Measurements from ENCODE around the gene TTL. TPM values are rescaled to one million over a fixed set of nuclear protein-coding genes. Genes with fewer than 3 reads are reported as not detected.

Gene TTL
- total and polyA plus RNA-seq, 7 donors = 3.6 to 29.6 (median 16.5) TPM

DNA sequence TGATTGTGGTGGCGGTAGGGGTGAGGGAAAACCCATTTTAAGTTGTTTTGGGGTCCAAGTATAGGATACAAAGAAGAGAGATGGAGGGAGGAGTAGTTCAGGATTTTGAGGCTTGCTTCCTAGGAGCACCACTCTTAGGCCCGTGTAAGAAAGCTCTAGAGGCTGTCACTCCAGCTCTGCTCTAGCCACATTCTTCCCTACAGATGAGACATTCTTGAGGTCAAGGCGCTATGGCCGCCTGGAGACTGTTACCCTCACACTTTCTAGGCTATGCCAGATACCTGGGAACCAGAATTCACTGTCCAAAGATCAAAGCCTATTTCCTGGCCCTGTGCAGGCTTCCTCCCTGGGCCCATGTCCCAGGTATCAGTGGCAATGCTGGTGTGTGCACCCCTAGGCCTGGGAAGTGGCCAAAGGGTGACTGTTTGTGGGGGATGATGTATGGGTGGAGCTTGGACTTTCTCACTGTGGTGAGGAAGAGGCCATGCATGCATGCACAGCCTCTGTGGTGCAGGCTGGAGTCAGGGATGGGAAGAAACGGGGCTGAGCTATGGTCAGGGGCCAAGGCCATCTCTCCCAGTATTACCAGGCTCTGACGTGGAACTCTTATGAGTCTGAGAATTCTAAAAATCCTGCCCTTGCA is 7.0 kb upstream of the TTL start:
- Histone ChIP-seq H3K27ac (no peak overlapping the region), H3K36me3 (no peaks in the 10 kb centered on the region), H3K9me3 (no peaks in the 10 kb centered on the region), H3K4me1 (no peaks in the 10 kb centered on the region), H3K27me3 (no peaks in the 10 kb centered on the region), H3K4me3 (no peak overlapping the region)
- intact Hi-C loops (cut with DNase I) = no loop called here
- TF ChIP-seq EP300 (IDR thresholded peaks at IDR 0.05) (no peak), POLR2A (IDR thresholded peaks at IDR 0.05) (no peak), POLR2AphosphoS5 (IDR thresholded peaks at IDR 0.05) (no peak)
- TF ChIP-seq, protein P1, sequence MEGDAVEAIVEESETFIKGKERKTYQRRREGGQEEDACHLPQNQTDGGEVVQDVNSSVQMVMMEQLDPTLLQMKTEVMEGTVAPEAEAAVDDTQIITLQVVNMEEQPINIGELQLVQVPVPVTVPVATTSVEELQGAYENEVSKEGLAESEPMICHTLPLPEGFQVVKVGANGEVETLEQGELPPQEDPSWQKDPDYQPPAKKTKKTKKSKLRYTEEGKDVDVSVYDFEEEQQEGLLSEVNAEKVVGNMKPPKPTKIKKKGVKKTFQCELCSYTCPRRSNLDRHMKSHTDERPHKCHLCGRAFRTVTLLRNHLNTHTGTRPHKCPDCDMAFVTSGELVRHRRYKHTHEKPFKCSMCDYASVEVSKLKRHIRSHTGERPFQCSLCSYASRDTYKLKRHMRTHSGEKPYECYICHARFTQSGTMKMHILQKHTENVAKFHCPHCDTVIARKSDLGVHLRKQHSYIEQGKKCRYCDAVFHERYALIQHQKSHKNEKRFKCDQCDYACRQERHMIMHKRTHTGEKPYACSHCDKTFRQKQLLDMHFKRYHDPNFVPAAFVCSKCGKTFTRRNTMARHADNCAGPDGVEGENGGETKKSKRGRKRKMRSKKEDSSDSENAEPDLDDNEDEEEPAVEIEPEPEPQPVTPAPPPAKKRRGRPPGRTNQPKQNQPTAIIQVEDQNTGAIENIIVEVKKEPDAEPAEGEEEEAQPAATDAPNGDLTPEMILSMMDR (IDR thresholded peaks at IDR 0.05) = no peak
- WGBS, 2 donors = 78 to 85% methylated on average over 6 of the region's 6 CpGs
- no peak for DNase-seq

DNA sequence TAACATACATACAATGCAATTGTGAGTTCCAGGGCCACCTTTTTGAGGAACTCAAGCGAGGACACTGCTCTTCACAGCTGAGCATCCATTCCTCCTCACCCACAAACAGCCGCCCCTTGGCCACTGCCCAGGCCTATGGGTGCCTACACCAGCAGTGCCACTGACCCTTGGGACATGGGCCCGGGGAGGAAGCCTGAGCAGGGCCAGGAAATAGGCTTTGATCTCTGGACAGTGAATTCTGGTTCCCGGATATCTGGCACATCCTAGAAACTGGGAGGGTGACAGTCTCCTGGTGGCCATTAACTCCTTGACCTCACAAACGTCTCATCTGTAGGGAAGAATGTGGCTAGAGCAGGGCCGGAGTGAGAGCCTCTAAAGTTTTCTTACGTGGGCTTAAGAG is 5.5 kb upstream of the TTL start:
- TF ChIP-seq POLR2AphosphoS5 (IDR thresholded peaks at IDR 0.05) (no peak), EP300 (IDR thresholded peaks at IDR 0.05) (no peak), POLR2A (IDR thresholded peaks at IDR 0.05) (no peak)
- TF ChIP-seq, protein P1 (IDR thresholded peaks at IDR 0.05) = no peak
- no peaks in the 10 kb centered on the region for H3K27me3 ChIP-seq
- DNase-seq = no peak
- no peak overlapping the region for H3K4me3 ChIP-seq
- peaks cover 0 to 9% (median 6%) of the 10 kb centered on the region in 4 donors for H3K4me1 ChIP-seq
- H3K27ac ChIP-seq = no peak overlapping the region
- no peaks in the 10 kb centered on the region for H3K9me3 ChIP-seq
- H3K36me3 ChIP-seq = no peaks in the 10 kb centered on the region
- 85 to 86% methylated on average over 7 of the region's 7 CpGs for WGBS, 2 donors
- intact Hi-C loops (cut with DNase I) = no loop called here

DNA sequence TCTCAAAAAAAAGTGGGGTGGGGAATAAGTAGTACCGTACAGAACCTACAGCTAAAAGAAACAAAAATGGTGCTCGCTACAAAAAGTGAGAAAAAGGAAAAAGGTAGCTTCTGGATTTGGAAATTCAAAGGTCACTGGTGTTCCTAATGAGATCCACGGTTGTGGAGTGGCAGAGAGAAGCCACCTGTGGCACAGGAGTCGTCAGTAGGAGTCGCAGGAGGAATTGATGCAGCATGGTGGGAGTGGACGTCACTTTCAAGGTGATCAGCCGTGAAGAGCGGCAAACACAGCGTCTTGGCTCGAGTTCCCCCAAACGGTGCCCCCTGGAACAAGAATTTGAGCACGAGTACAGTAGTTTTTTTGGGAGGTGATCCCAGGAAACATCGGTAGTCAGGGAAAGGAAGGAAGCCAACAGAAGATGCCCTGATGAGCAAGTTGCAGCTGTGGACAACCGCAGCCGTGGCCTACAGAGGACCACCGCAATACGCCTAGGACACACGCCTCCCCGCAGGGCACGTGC is 1.4 kb upstream of the TTL start:
- intact Hi-C loops (cut with DNase I) = loop anchor here (5.0 kb wide), 1 partner anchor 423 kb away; the partner anchor contains the start of gene TMEM87B
- peak overlapping the region; percentile 60 to 77 (median 72) for H3K4me3 ChIP-seq

DNA sequence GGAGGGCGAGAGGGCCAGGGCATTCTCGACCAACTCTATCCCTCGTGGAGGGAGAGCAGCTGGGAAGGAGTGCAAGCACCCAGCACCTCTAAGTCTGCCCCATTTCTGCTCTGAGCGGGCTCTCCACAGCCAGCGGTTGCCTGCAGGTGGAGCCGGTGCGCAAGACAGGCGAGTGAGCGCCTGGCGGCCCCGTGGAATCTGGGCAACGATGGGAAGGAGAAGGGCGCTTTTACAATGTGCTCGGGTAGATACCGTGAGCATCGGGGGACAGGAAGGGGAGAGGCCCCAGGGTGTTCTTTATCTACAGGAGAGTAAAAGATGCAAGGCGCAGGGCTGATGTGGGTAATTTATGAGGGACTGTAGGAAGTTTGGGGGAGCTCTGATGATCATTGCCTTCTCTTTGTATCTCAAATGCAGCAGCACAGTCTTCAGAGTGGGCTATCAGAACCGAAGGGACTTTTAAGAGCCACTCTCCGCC is 867 bp upstream of the TTL start:
- Histone ChIP-seq H3K36me3 (no peaks in the 10 kb centered on the region), H3K9me3 (no peaks in the 10 kb centered on the region), H3K27me3 (no peaks in the 10 kb centered on the region), H3K4me3 (peak overlapping the region; percentile 60 to 77 (median 72)), H3K27ac (peak overlapping the region; percentile 84 to 94 (median 88)), H3K4me1 (peaks cover 0 to 30% (median 22%) of the 10 kb centered on the region in 4 donors)
- intact Hi-C loops (cut with DNase I) = loop anchor here (5.0 kb wide), 1 partner anchor 424 kb away; the partner anchor contains the start of gene TMEM87B
- TF ChIP-seq, protein P1 (IDR thresholded peaks at IDR 0.05) = peak; percentile 53 to 87 (median 65)
- TF ChIP-seq POLR2A (IDR thresholded peaks at IDR 0.05) (no peak), POLR2AphosphoS5 (IDR thresholded peaks at IDR 0.05) (peak in 1 of 4 donors; percentile 18)
- 0 to 1% methylated on average over 19 of the region's 19 CpGs for WGBS, 2 donors
- DNase-seq = peak; percentile 88

More for the DNA sequence above, 1.4 kb upstream of the TTL start:
- peaks cover 0 to 30% (median 22%) of the 10 kb centered on the region in 4 donors for H3K4me1 ChIP-seq
- H3K9me3 ChIP-seq = no peaks in the 10 kb centered on the region
- 11 to 15% methylated on average over 20 of the region's 20 CpGs for WGBS, 2 donors
- TF ChIP-seq, protein P1 (IDR thresholded peaks at IDR 0.05) = no peak
- TF ChIP-seq EP300 (IDR thresholded peaks at IDR 0.05) (no peak), POLR2AphosphoS5 (IDR thresholded peaks at IDR 0.05) (no peak), POLR2A (IDR thresholded peaks at IDR 0.05) (no peak)
- H3K36me3 ChIP-seq = no peaks in the 10 kb centered on the region
- DNase-seq = no peak
- no peaks in the 10 kb centered on the region for H3K27me3 ChIP-seq
- peak overlapping the region; percentile 84 to 94 (median 88) for H3K27ac ChIP-seq

Measured in sigmoid colon (tissue), 7 donors.